Non-pigmented ciliary epithelial cell (primary cell): ENCODE results near the gene KREMEN1.
"Not testable (repeated sequence)": the region's sequence is repeated elsewhere in the genome, so short reads cannot be mapped to it uniquely, and the experiment has no call there.

Experiments used
- DNase-seq: peaks from one replicate; pipeline ENCODE4 v3.0.0-alpha.2; 2010; ENCODE audit warnings: low read depth

KREMEN1 gene, protein sequence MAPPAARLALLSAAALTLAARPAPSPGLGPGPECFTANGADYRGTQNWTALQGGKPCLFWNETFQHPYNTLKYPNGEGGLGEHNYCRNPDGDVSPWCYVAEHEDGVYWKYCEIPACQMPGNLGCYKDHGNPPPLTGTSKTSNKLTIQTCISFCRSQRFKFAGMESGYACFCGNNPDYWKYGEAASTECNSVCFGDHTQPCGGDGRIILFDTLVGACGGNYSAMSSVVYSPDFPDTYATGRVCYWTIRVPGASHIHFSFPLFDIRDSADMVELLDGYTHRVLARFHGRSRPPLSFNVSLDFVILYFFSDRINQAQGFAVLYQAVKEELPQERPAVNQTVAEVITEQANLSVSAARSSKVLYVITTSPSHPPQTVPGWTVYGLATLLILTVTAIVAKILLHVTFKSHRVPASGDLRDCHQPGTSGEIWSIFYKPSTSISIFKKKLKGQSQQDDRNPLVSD

DNA sequence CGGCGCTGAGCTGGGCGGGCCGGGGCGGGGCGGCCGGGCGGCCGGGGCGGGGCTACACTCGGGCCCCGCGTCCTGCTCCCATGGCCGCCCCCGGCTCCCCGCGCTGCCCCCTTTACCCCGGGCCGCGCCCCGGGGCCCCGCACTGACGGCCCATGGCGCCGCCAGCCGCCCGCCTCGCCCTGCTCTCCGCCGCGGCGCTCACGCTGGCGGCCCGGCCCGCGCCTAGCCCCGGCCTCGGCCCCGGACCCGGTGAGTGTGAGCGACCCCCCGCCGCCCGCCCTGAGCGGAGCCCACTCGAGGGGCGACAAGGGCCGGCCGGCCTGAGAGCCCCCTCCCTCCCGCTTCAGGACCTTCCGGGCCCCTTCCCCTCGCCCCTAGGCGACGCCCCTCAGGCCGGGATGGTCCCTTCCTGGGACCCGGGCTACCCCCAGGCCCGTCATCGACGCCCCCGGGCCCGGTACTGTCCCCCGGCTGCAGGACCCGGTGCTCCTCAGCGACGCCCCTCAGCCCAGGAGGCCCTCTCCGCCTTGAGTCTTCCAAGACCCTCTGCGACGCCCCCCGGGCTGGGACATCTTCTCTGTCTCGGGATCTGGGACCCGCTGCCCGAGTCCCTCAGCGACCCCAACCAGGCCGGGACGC lies at the start of gene KREMEN1:
Gene KREMEN1, plus strand, starts transcription at position 57 of the 639 bp plus-strand sequence. Its CDS starts 96 bp downstream, at position 153.
- DNase-seq, result no peak

DNA sequence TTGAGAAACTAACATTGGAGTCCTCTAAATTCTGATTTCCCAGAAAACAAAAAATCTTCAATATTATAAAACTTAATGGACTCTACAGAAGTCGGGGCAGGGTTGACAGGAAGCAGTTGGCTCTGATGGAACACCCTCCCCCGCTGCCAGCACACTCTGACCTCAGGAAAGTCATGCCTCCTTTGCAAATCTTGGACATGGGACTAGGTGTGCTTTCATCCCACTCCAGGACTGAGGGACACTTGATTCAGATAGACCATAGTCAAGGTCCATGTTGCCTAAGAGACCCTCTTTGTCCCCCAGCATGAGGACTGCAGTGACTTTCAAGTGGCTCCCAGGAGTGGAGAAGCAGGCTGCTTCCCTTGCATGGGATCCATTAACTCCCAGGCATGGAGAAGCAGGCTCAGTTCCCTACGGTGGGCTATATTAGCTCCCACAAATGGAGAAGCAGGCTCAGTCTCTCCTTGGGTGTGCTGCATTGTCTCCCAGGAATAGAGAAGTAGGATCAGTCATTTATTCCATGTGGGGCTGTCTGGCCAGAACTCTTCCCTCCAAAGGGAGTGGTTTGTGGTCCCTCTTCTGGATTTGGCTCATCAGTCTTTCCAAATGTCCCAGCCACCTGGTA lies 49.6 kb upstream of the KREMEN1 start:
- no peak for DNase-seq

DNA sequence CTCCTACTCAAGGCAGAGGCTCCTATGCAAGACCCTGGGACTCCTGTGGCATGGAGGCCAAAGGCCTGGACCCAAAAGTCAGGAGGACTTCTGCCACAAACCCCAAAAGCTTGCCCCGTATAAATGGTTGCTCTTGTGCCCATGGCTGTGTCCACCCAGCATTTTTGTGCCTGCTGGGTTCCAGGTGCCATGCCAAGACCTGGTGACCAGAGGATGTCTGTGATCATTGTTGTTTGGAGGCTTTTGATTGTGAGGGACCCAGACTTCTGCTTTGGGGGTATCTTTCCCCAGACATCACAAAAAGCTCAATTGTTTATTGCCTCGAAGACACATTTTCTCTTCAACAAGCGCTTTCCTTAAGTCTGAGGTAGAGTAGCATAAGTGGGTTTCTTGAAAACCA lies 46.3 kb upstream of the KREMEN1 start:
- no peak for DNase-seq

DNA sequence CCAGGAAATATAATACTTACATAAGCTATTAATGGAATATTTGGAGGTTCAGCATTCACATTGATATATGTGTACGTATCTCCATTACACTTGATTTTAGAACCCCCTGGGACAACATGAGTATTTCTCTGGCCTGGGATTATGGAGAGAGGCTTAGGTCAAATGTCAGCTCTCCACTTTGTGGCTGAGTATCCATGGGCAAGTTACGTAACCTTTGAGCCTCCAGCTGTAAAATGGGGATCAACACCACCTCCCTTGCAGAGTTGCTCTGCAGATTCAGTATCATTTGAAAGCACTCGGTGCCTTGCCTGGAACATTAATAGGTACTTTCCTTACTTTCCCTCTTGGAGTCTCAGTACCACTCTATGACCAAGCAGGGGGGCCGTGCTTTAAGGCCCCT lies 44.4 kb upstream of the KREMEN1 start:
- no peak for DNase-seq

DNA sequence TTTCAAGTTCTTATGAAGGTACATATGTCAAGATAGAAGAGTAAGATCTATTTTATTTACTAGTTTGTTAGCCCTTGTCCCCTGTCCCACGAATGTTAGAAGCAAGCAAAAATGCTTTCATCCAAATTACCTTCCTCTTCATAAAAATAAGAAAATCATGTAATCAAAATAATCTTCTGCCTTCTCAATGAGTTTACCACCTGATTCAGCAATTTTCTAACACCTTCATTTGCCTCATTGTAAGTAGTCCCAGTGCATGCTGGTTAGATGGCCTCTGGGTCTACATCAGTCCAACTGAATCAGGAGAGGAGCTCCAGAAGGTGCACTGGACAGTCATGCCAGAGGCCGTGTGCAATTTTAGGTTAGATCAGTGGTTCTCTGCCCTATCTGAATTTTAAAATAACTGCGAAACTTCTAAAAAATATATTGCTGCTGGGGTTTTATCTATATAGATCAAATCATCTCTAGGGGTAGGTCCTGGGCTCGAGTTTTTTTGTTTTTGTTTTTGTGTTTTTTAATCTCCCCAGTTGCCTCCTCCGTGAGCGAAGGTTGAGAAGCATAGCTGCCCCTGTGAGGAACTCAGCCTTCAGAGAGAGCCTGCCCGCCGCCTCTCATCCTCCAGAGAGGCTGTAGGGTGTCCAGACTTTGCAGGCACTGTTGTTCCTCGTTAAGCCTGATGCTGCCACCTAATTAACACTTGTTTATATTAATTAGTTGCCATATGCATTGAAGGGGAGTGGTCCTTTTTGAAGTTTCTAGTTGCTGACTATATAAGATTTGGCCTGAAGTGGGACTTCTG lies 43.4 kb upstream of the KREMEN1 start:
- DNase-seq, result no peak

DNA sequence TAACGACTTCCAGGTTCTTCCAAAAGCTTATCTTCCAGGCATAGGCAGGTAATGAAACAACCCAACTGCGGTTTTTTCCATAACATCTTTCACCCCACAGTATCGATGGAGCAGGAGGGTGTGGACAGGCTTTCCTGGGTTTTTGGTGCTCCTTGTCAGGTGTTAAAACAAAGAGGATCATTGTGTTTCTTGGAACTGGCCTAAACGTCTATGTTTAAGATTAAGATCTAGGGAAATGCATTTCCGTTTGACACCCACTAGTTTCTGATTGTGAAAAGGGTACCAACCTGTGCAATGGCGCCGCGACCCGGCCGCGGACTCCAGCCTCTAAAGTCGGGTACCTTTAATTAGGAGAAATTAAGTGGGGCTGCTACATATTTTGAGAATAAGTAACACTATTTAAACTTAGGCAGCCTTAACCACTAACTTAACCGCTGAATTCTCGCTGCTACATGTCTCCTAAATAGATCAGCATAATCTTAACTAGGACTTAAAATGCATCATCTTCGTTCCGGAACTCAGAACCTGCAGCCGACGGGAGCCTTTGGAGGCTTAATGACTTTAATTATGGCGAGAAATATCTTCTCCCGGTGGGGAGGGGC lies 42.7 kb upstream of the KREMEN1 start:
- no peak for DNase-seq

DNA sequence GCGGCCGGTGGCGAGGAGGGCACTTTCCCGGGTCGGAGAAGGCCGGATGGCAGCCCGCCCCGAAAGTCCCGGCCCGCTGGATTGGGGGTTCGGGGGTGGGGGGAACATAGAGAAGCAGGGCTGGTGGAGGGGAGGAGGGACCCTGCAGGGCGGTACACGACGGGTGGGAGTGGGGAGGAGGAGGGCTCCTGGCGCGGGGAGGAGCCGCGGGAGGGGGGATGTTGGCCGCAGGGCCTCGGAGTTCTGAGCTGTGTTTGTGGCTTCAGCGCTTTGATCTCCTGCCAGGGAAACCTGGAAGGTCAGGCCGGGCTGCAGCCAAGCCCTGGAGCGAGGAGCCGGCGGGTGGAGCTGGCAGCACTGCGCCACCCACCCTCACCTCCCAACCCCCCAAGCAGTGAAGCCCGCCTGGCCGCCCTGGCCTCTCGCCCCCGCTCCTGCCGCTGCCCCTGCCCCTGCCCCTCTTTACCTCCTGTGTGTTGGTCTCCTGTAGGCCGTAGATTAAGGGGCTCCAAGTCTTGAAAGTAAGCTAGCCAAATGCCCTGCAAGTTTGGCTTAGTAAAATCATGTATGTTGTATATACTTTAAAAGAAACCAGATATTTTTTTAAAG lies 42.1 kb upstream of the KREMEN1 start:
- peak; percentile 36 for DNase-seq

DNA sequence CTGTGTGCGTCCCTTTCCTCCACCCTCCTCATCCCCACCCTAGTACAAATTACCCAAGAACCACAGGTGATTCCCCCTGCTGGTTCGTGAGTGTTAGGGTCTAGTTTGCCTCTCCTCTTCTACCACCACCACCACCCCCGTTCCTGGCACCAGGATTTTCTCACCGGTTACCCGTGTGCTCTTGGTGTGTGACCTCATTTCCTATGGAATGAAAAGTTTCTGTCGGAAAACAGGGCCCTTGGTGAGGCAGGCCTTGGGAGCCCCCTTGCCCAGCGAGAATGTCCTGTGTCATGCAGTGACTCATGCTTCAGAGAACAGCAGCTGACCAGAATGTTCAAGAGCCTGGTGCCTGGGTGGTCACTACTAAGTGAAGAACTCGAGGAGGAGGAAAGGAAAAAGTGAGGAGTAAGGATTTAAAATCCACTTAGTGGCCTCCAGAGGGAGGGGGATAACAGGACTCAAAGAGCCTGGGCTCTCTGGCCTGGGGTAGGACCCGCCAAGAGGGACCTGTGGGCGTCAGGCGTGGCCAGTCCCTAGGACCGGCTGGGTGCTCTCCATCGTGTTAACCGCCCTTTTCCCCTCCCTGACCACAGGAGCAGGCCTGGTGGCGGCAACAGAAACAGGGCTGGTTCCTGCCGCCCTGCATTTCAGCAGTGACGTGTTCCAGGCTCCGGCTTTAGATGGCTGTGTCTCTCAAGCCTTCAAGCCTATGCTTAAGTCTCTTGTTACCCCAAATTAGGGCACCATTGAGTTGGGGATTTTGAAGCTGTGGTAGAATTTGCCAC lies 41.4 kb upstream of the KREMEN1 start:
- DNase-seq, result peak; percentile 94

DNA sequence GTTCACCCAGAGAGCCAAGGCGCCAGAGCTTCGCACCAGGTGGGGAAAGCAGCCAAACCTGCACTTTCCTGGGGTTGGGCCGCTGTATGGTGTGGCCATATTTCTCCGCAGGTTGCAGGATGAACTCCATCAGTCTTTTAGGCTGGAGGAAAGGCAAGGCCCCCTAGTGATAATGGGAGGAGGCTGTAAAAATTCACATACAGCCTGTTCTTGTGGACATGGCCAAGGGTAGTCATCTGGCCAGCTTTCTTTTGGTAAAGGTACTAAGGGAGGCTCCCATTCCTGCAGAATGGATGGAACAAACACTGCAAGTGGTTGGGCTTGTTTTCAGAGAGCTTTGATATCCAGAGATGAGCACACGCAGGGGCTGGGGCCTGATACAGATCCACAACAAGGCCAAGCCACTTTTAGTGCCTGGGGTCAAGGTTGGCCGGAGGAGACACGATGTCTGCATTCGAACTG lies 40.8 kb upstream of the KREMEN1 start:
- DNase-seq, result no peak

DNA sequence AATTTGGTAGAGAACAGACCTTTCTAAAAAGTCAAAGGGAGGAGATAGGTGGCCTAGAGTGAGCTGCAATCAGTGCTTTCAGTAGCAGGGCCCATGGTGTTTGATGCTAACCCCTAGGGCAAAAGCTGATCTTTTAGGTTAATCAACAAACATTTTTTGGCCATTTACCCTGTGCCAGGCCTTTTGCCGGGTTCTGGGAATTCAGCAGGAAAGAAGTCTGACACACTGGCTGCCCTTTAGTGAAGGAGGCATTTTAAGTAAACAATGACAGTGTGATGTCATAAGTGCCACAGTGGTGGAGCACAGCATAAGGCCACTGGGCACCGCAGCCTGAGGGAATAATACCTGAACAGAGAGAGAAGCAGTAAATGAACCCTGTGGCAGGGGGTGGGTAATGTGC lies 40.3 kb upstream of the KREMEN1 start:
- no peak for DNase-seq

DNA sequence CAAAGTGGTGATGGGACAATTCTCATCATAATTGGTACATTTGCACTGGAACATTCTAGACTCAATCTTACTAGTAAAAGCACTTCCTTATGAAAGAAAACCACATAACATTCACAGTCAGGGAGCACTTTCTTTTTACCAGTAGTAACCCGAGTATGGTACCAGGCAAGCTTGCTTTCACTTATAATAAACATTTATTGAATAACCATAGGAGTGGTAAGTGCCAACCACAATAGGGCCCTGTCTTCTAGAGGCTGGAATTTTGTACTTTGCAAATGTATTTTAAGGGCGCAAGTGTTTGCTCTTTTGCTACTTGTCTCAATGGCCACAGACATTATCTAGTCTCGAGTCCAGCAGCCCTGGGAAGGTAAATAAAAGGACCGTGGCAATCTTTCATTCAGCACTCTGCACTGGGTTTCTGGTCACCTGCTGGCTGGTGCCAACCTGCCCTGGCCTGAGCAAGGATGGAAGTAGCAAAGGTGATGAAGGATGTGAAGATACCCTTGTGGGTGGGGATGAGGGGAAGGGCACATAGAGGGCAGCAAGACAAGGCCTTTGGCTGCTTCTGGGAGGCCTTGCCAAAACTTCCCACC lies 35.4 kb upstream of the KREMEN1 start:
- no peak for DNase-seq

DNA sequence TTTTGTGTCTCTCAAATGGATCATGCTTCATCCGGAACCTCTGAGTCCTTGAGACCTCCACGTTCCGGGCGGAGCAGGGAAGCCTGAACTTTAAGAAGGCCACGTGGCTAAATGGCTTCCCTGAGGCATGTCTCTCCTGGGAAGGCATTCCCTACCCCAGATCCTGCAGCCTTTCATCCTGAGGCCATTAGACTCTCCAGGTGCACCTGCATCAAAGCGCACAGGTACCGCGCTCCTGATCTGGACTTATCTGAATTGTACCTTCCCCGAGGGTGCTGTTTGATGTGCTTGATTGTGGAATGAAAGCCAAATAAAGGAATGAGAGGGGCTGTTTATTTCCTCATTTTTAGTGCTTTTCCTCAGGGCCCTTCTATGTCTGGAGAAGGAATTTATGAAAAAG lies 33.7 kb upstream of the KREMEN1 start:
- no peak for DNase-seq

DNA sequence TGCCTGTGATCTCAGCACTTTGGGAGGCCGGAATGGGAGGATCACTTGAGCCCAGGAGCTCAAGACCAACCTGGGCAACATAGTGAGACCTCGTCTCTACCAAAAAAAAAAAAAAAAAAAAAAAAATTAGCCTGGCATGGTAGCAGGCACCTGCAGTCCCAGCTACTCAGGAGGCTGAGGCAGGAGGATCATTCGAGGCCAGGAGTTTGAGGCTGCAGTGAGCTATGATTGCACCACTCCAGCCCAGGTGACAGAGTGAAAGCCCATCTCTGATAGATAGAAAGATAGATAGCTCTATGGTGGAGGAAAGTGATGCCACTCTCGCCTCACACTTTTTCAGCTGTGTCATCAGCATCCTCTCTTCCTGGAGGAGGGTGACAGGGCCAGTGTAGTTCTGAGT lies 33.2 kb upstream of the KREMEN1 start:
- DNase-seq, result not testable (repeated sequence)

DNA sequence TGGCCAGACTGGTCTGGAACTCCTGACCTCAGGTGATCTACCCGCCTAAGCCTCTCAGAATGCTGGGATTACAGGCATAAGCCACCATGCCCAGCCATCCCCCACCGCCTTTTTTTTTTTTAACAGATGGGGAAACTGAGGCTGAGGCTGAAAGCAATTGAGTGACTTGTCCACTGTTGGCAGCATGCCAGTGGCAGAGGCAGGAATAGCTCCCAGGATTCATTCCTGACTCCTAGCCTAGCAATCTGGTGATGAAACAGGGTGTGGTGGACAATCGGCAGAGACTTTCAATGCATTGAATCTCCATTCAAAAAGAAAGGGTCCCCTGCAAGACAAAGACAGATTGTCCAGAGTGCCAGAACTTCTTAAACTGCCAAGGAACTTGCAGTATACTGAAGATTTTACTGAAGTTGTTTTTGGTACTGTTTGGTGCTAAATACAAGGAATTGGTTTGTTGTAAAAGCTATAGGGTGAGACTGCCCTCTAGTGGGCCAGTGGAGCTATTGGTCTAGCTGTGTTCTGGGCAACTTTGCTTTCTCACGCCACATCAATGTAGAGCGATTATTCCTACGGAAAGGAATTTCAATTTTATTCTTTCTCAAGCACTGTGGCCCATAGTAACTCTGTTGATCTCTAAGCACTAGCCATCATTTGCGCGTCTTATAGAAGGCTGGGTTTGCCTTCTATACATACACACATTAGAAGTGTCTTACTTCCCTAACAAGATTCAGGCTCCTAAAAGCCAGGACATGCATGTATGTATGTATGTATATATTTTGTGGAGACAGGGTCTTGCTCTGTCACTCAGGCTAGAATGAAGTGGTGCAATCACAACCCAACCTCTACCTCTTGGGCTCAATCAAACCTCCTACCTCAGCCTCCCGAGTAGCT lies 32.2 kb upstream of the KREMEN1 start:
- DNase-seq, result peak; percentile 74

DNA sequence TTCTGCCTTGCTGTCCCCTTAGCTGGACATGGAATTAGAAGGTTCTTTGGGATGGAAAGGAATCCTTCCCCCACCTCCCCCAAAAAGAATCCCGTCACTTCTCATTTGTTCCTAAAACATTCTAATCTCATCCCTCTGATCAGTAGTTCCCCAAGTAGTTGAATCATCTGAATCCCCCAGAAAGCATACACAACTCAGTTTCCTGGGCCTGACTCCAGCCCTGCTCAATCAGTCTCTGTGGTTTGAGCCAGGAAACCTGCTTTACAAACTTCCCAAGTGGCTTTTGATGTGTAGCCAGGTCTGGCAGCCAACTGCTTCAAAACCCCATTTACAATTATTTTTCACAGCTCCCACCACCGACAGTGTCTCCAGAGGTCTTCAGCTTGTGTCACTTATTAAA lies 31.4 kb upstream of the KREMEN1 start:
- peak; percentile 37 for DNase-seq

DNA sequence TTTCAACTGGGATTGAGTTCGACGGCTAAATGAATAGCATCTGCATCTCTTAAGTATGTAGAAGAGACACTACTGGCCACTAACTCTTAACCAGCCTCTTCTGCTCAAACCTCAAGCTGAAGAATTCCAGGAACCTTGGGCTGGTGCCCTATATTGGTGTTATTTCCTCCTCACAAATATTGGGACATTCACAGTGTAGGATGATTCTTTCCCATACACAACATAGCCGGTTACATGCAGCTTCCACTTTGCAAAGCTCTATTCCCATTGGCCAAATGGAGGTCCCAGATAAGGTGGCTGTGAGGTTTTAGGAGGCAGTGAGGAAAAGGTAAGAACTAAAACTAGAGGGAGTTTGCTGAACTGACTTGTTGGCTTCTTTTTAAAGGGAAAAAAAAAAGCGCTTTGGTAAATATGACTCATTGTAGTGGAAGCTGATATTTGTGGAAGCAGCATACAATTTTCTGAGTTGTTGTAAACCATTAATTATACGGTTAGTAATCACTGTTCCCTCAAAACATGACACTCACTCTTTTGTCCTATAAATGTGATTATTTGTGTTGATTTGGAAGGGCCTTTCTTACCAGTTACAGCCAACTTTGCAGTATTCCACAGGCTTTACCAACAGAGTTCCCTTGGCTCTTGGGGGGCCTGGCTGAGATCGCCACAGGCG lies 28.8 kb upstream of the KREMEN1 start:
- no peak for DNase-seq

DNA sequence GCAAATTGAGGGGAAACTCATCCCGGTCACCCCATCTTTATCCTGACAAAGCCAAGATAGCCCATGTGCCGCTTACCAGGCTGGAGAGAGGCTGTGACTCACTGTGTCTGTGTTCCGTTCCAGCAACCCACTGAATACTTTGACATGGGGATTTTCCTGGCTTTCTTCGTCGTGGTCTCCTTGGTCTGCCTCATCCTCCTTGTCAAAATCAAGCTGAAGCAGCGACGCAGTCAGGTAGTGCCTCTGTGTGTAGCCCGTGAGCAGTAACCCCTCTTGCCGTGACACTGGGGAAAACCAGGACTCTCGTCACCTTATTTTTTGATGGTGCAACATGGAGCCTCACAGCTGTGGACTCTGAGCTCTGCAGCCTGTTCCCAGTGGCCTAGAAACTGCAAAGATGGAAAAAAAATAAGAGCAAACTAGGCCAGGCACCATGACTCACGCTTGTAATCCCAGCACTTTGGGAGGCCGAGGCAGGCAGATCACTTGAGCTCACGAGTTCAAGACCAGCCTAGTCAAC lies 28.1 kb upstream of the KREMEN1 start:
- DNase-seq, result peak; percentile 61
